Renal pelvis (tissue), 4 donors: ENCODE results near the gene UGT1A4. TPM values are rescaled to one million over a fixed set of nuclear protein-coding genes. Genes with fewer than 3 reads are reported as not detected.
"Not testable (repeated sequence)": the region's sequence is repeated elsewhere in the genome, so short reads cannot be mapped to it uniquely, and the experiment has no call there.

Source experiments
- DNase-seq: peaks from one replicate; pipeline ENCODE4 v3.0.0-alpha.2; 2013
- polyA plus RNA-seq, 3 donors: library from polyadenylated mRNA; unstranded; fragments of 120-200 nt; gene quantifications; one replicate each; pipeline ENCODE4 v1.2.1, GENCODE V29; 2013; ENCODE audit not compliant: insufficient read length in 3 of 3

The UGT1A4 gene
- polyA plus RNA-seq, 3 donors: not detected

- no peak for DNase-seq
Measured at GRCh38 chr2:233699424-233700027, 19.0 kb upstream of the UGT1A4 start.

GRCh38 chr2:233700028-233700635, 18.4 kb upstream of the UGT1A4 start:
- peak; percentile 15 for DNase-seq

- DNase-seq: not testable (repeated sequence)
Measured at GRCh38 chr2:233700842-233701241, 17.7 kb upstream of the UGT1A4 start.

- DNase-seq: no peak
Measured at GRCh38 chr2:233702238-233702637, 16.3 kb upstream of the UGT1A4 start.

GRCh38 chr2:233705911-233706506, 12.5 kb upstream of the UGT1A4 start:
- DNase-seq: no peak

- DNase-seq: no peak
Measured at GRCh38 chr2:233706720-233707119, 11.8 kb upstream of the UGT1A4 start.

- no peak for DNase-seq
Measured at GRCh38 chr2:233707940-233708644, 10.4 kb upstream of the UGT1A4 start.

GRCh38 chr2:233708942-233709341, 9.6 kb upstream of the UGT1A4 start:
- DNase-seq: no peak

- peak; percentile 64 for DNase-seq
Measured at GRCh38 chr2:233711312-233712008, 7.1 kb upstream of the UGT1A4 start.

- no peak for DNase-seq
Measured at GRCh38 chr2:233712611-233713261, 5.8 kb upstream of the UGT1A4 start, which contains the start of gene UGT1A5. Gene UGT1A5, plus strand, starts transcription at chr2:233712907. Its CDS starts 85 bp downstream, at chr2:233712992.

GRCh38 chr2:233713262-233713615, 5.3 kb upstream of the UGT1A4 start:
- DNase-seq: no peak

GRCh38 chr2:233714121-233714520, 4.4 kb upstream of the UGT1A4 start:
- no peak for DNase-seq

- no peak for DNase-seq
Measured at GRCh38 chr2:233728723-233729301, 10.3 kb downstream of the UGT1A4 start, which contains the start of gene UGT1A3. Gene UGT1A3, plus strand, starts transcription at chr2:233729042. Its CDS starts 85 bp downstream, at chr2:233729127.

- DNase-seq: not testable (repeated sequence)
Measured at GRCh38 chr2:233736868-233737653, 18.5 kb downstream of the UGT1A4 start.

- no peak for DNase-seq
Measured at GRCh38 chr2:233740870-233741269, 22.3 kb downstream of the UGT1A4 start.

GRCh38 chr2:233743464-233744259, 25.1 kb downstream of the UGT1A4 start:
- no peak for DNase-seq

- no peak for DNase-seq
Measured at GRCh38 chr2:233745073-233745755, 26.7 kb downstream of the UGT1A4 start.

GRCh38 chr2:233745838-233746237, 27.3 kb downstream of the UGT1A4 start:
- DNase-seq: not testable (repeated sequence)
